Measurements from ENCODE around the gene ANGPTL7.

Gene ANGPTL7

GRCh38 chr1:11204396-11205190 is 15.4 kb downstream of the ANGPTL7 start:
- no peak for DNase-seq (ENCODE audit: low read depth in 2 of 2)

GRCh38 chr1:11207898-11208611 is 18.9 kb downstream of the ANGPTL7 start:
- no peak for DNase-seq (ENCODE audit: low read depth in 2 of 2)

- no peak for DNase-seq (ENCODE audit: low read depth in 2 of 2)
Observed at GRCh38 chr1:11211461-11211860, 22.3 kb downstream of the ANGPTL7 start.

GRCh38 chr1:11211925-11212587 is 22.9 kb downstream of the ANGPTL7 start:
- no peak for DNase-seq (ENCODE audit: low read depth in 2 of 2)

GRCh38 chr1:11214698-11215380 is 25.7 kb downstream of the ANGPTL7 start:
- DNase-seq (ENCODE audit: low read depth in 2 of 2), result no peak

- no peak for DNase-seq (ENCODE audit: low read depth in 2 of 2)
Observed at GRCh38 chr1:11215381-11216005, 26.3 kb downstream of the ANGPTL7 start.

GRCh38 chr1:11216074-11216473 is 26.9 kb downstream of the ANGPTL7 start:
- DNase-seq (ENCODE audit: low read depth in 2 of 2), result no peak

- DNase-seq (ENCODE audit: low read depth in 2 of 2), result no peak
Observed at GRCh38 chr1:11227106-11228077, 38.2 kb downstream of the ANGPTL7 start.

- DNase-seq (ENCODE audit: low read depth in 2 of 2), result no peak
Observed at GRCh38 chr1:11229203-11229602, 40.0 kb downstream of the ANGPTL7 start.

GRCh38 chr1:11233208-11233607 is 44.1 kb downstream of the ANGPTL7 start:
- DNase-seq (ENCODE audit: low read depth in 2 of 2), result no peak

GRCh38 chr1:11237356-11237755 is 48.2 kb downstream of the ANGPTL7 start:
- no peak for DNase-seq (ENCODE audit: low read depth in 2 of 2)

GRCh38 chr1:11238311-11238710 is 49.2 kb downstream of the ANGPTL7 start:
- no peak for DNase-seq (ENCODE audit: low read depth in 2 of 2)

- no peak for DNase-seq (ENCODE audit: low read depth in 2 of 2)
Observed at GRCh38 chr1:11245248-11245647, 56.1 kb downstream of the ANGPTL7 start.

Data from stimulated activated CD4-positive, alpha-beta T cell treated with anti-CD3 and anti-CD28 coated beads, Interleukin-12 subunit alpha, Interleukin-12 subunit beta, amount 100 ng/mL, for 24 hours (primary cell).